Ovary (tissue), 3 donors: ENCODE data around the gene CDH18.

Source experiments
- POLR2A ChIP-seq: fragments of 450-650 bp; IDR thresholded peaks from one replicate; pipeline ENCODE4 v1.6.1; 2017; ENCODE audit warnings: antibody characterized with exemption, mild to moderate bottlenecking, moderate library complexity
- TF ChIP-seq, protein P1 (sequence below), 3 donors: fragments of 450-650 bp in 2 of 3; fragments of 200-600 bp in 1 of 3; IDR thresholded peaks; one replicate each; pipeline versions ENCODE4 v1.5.1 to v1.8.0; 2016 to 2022; ENCODE audit warnings: antibody characterized with exemption in 3 of 3, mild to moderate bottlenecking in 1 of 3
- donor health status: DM: no; HTN: no; CAD: no.

DNA sequence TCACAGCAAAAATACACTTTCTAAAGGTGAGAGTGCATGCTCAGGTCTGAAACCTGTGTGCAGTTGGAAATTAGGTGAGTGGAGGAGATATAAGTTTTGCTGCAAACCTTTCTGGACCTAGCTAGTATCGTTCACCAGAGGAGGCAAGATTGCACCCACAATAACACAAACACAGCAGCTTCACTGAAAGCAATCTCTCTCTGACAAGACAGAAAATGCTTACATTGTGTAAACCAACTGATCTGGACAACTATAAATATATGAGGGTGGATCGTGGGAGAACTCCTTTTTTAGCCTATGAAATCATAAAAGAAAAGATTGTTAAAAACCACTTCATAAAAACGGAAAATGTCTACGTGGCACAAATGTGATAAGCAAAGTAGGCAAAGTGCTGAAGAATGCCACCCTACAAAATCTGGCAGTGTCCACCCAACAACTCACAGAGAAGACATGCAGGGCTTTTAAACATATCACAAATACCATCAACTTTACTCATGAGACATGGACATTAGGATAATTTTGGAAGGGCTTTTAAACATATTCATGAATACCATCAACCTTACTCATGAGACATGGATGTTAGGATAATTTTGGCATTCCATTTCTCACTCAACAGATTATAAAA is 134.3 kb downstream of the CDH18 start:
- TF ChIP-seq POLR2A = no peak
- TF ChIP-seq, protein P1, sequence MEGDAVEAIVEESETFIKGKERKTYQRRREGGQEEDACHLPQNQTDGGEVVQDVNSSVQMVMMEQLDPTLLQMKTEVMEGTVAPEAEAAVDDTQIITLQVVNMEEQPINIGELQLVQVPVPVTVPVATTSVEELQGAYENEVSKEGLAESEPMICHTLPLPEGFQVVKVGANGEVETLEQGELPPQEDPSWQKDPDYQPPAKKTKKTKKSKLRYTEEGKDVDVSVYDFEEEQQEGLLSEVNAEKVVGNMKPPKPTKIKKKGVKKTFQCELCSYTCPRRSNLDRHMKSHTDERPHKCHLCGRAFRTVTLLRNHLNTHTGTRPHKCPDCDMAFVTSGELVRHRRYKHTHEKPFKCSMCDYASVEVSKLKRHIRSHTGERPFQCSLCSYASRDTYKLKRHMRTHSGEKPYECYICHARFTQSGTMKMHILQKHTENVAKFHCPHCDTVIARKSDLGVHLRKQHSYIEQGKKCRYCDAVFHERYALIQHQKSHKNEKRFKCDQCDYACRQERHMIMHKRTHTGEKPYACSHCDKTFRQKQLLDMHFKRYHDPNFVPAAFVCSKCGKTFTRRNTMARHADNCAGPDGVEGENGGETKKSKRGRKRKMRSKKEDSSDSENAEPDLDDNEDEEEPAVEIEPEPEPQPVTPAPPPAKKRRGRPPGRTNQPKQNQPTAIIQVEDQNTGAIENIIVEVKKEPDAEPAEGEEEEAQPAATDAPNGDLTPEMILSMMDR (IDR thresholded peaks at IDR 0.05) = no peak
